H9 (cell line): ENCODE data around the gene NOS1AP. TPM values are rescaled to one million over a fixed set of nuclear protein-coding genes. Genes with fewer than 3 reads are reported as not detected.

Experiments
- DNase-seq: peaks from one replicate; pipeline ENCODE4 v3.0.0-alpha.2; 2017
- H2AFZ ChIP-seq: one replicate; pipeline ENCODE4 v1.6.1; 2013; ENCODE audit warnings: mild to moderate bottlenecking, low read length, control low read depth, moderate library complexity
- H2AK5ac ChIP-seq: 2 replicates; pipeline ENCODE4 v1.6.1; 2013; ENCODE audit warnings: low read length, control low read depth, mixed read lengths; ENCODE audit not compliant: insufficient read length
- H2BK120ac ChIP-seq: one replicate; pipeline ENCODE4 v1.6.1; 2013; ENCODE audit warnings: low read depth, mild to moderate bottlenecking, low read length, control low read depth, inconsistent platforms; ENCODE audit not compliant: poor library complexity, severe bottlenecking
- H2BK12ac ChIP-seq: 2 replicates; pipeline ENCODE4 v1.6.1; 2013; ENCODE audit warnings: low read length, control low read depth, mixed read lengths, low read depth; ENCODE audit not compliant: insufficient read length
- H2BK15ac ChIP-seq: 2 replicates; pipeline ENCODE4 v1.6.1; 2013; ENCODE audit warnings: low read depth, low read length, control low read depth
- H2BK20ac ChIP-seq: one replicate; pipeline ENCODE4 v1.6.1; 2013; ENCODE audit warnings: low read depth, mild to moderate bottlenecking, low read length, control low read depth, inconsistent platforms; ENCODE audit not compliant: poor library complexity, severe bottlenecking
- H2BK5ac ChIP-seq: 2 replicates; pipeline ENCODE4 v1.6.1; 2013; ENCODE audit warnings: low read length, control low read depth, mixed read lengths; ENCODE audit not compliant: insufficient read length
- H3K14ac ChIP-seq: 2 replicates; pipeline ENCODE4 v1.6.1; 2013; ENCODE audit warnings: low read length, control low read depth; ENCODE audit not compliant: insufficient read depth
- H3K18ac ChIP-seq: 2 replicates; pipeline ENCODE4 v1.6.1; 2013; ENCODE audit warnings: low read depth, mild to moderate bottlenecking, mixed read lengths, low read length, control low read depth; ENCODE audit not compliant: insufficient read length
- H3K23ac ChIP-seq: 2 replicates; pipeline ENCODE4 v1.6.1; 2013; ENCODE audit warnings: low read length, control low read depth, mixed read lengths, low read depth; ENCODE audit not compliant: insufficient read length
- H3K23me2 ChIP-seq: 2 replicates; pipeline ENCODE4 v1.6.1; 2013; ENCODE audit warnings: low read depth, mild to moderate bottlenecking, mixed read lengths, low read length, control low read depth; ENCODE audit not compliant: insufficient read length, poor library complexity, severe bottlenecking
- H3K27ac ChIP-seq: 2 replicates; pipeline ENCODE4 v1.5.1; 2013; ENCODE audit warnings: low read length, control low read depth, mixed read lengths, low read depth; ENCODE audit not compliant: insufficient read length
- H3K27me3 ChIP-seq: 2 replicates; pipeline ENCODE4 v1.6.1; 2013; ENCODE audit warnings: low read length, control low read depth, inconsistent platforms; ENCODE audit not compliant: insufficient read depth
- H3K4ac ChIP-seq: 2 replicates; pipeline ENCODE4 v1.6.1; 2013; ENCODE audit warnings: low read depth, mild to moderate bottlenecking, control low read depth, inconsistent platforms, low read length, moderate library complexity
- H3K4me1 ChIP-seq: 2 replicates; pipeline ENCODE4 v1.6.1; 2013; ENCODE audit warnings: low read length, control low read depth, inconsistent platforms; ENCODE audit not compliant: insufficient read depth
- H3K4me2 ChIP-seq: 2 replicates; pipeline ENCODE4 v1.6.1; 2013; ENCODE audit warnings: low read length, control low read depth, mixed read lengths; ENCODE audit not compliant: insufficient read length, insufficient read depth
- H3K56ac ChIP-seq: 2 replicates; pipeline ENCODE4 v1.6.1; 2013; ENCODE audit warnings: low read depth, mild to moderate bottlenecking, mixed read lengths, low read length, control low read depth; ENCODE audit not compliant: insufficient read length
- H3K79me1 ChIP-seq: 2 replicates; pipeline ENCODE4 v1.6.1; 2013; ENCODE audit warnings: low read depth, mild to moderate bottlenecking, moderate library complexity, low read length, control low read depth, inconsistent platforms; ENCODE audit not compliant: insufficient read depth, poor library complexity, severe bottlenecking
- H3K79me2 ChIP-seq: 2 replicates; pipeline ENCODE4 v1.6.1; 2013; ENCODE audit warnings: low read length, control low read depth, inconsistent platforms; ENCODE audit not compliant: insufficient read depth
- H3K9ac ChIP-seq: 2 replicates; pipeline ENCODE4 v1.6.1; 2013; ENCODE audit warnings: low read length, control low read depth, mixed read lengths; ENCODE audit not compliant: insufficient read length; ENCODE audit errors: extremely low read depth
- H3K9me3 ChIP-seq: one replicate; pipeline ENCODE4 v1.6.1; 2013; ENCODE audit warnings: low read depth, low read length, inconsistent platforms; ENCODE audit not compliant: control insufficient read depth
- H3T11ph ChIP-seq: one replicate; pipeline ENCODE4 v1.6.1; 2013; ENCODE audit warnings: mild to moderate bottlenecking, low read length, control low read depth, inconsistent platforms
- H4K20me1 ChIP-seq: one replicate; pipeline ENCODE4 v1.6.1; 2013; ENCODE audit not compliant: control insufficient read depth, insufficient read length, insufficient read depth
- H4K5ac ChIP-seq: 2 replicates; pipeline ENCODE4 v1.6.1; 2013; ENCODE audit warnings: low read depth, mild to moderate bottlenecking, mixed read lengths, low read length, control low read depth; ENCODE audit not compliant: insufficient read length
- H4K8ac ChIP-seq: replicated peaks from 2 replicates; pipeline ENCODE4 v1.6.1; 2013; ENCODE audit warnings: low read length, control low read depth, mixed read lengths, low read depth; ENCODE audit not compliant: insufficient read length
- H4K91ac ChIP-seq: 2 replicates; pipeline ENCODE4 v1.6.1; 2013; ENCODE audit warnings: low read depth, mild to moderate bottlenecking, moderate library complexity, mixed read lengths, low read length, control low read depth; ENCODE audit not compliant: insufficient read length
- H3K27ac Mint-ChIP-seq, 3 experiments: 2 replicates in 2 of 3; 3 replicates in 1 of 3; pipeline ENCODE4 v1.8.0; 2020 to 2021; ENCODE audit warnings: mixed read lengths in 3 of 3, mild to moderate bottlenecking in 1 of 3, moderate library complexity in 1 of 3
- H3K27me3 Mint-ChIP-seq: 2 replicates; pipeline ENCODE4 v1.8.0; 2021; ENCODE audit warnings: low read depth, mild to moderate bottlenecking, moderate library complexity, mixed read lengths
- H3K36me3 Mint-ChIP-seq, 3 experiments: 2 replicates in 2 of 3; 3 replicates in 1 of 3; pipeline ENCODE4 v1.8.0; 2020 to 2021; ENCODE audit warnings: low read depth in 3 of 3, mixed read lengths in 3 of 3; ENCODE audit not compliant: insufficient read depth in 1 of 3
- H3K4me1 Mint-ChIP-seq, 2 experiments: 2 replicates each; pipeline ENCODE4 v1.8.0; 2020; ENCODE audit warnings: mixed read lengths in 2 of 2
- H3K4me3 Mint-ChIP-seq, 2 experiments: 2 replicates in 1 of 2; 3 replicates in 1 of 2; pipeline ENCODE4 v1.8.0; 2020 to 2021; ENCODE audit warnings: mild to moderate bottlenecking in 2 of 2, mixed read lengths in 2 of 2, moderate library complexity in 1 of 2
- H3K9me3 Mint-ChIP-seq, 2 experiments: 2 replicates in 1 of 2; 3 replicates in 1 of 2; pipeline ENCODE4 v1.8.0; 2020; ENCODE audit warnings: mild to moderate bottlenecking in 2 of 2, mixed read lengths in 2 of 2, moderate library complexity in 1 of 2
- WGBS: extraction: QIAGEN DNeasy Blood & Tissue Kit; methylation state at CpG from one replicate; pipeline ENCODE4 v1.1.7; 2013; ENCODE audit warnings: missing lambda C conversion rate, low lambda C conversion rate, mixed read lengths; ENCODE audit not compliant: insufficient read length; ENCODE audit errors: extremely low coverage; 5-methylcytosine and 5-hydroxymethylcytosine counted together
- total RNA-seq: library from RNA; stranded (reverse); gene quantifications from 2 replicates; pipeline ENCODE4 v1.2.1, GENCODE V29; 2021
- TF ChIP-seq, protein P1 (sequence below): fragments of 200-600 bp; sonication (generic); conservative IDR thresholded peaks from 3 replicates; pipeline ENCODE4 v1.8.0; 2021; ENCODE audit warnings: antibody characterized with exemption, mild to moderate bottlenecking

The NOS1AP gene
- total RNA-seq, 1 experiment from 2014 or later = 8.4 TPM

DNA sequence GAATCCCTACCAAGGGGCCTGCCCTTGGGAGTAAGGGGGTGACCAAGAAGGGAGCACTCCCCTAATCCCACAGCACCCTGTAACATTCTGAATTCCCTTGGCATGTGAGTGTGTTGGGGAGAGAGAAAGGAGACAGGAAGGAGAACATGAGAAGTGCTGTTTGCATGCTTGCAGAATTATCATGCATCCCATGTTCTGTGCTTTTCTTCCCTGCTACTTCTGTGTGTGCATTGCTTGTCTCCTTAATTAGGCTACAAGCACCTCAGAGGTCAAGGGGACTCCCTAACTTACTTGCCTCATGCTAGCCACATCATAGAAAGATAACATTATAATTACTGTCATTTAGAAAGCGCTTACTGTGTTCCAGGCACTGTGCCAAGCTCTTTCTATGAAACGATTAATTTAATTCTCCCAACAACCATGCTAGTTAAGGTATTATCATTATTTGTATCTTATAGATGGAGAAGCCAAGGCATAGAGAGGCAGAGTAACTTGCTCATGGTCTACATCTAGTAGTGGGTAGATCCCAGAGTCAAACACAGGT, 11.1 kb downstream of the NOS1AP start:
- no CpG with 5 or more reads among the region's 2 CpGs for WGBS
- Histone ChIP-seq H3K9me3 (no peaks in the 10 kb centered on the region), H2AFZ (no peak overlapping the region), H2BK120ac (no peak overlapping the region), H3K4me2 (no peak overlapping the region), H3K18ac (no peak overlapping the region), H4K20me1 (no peaks in the 10 kb centered on the region), H3K27ac (no peak overlapping the region), H2BK5ac (no peak overlapping the region), H4K5ac (no peak overlapping the region), H3K79me2 (peaks cover 6% of the 10 kb centered on the region; the same call in 1 of the 2 replicates), H2AK5ac (no peak overlapping the region), H3K4me1 (peaks cover 4% of the 10 kb centered on the region; the same call in 1 of the 2 replicates), H3K79me1 (peaks cover 4% of the 10 kb centered on the region), H2BK20ac (no peak overlapping the region), H4K91ac (no peak overlapping the region), H3K56ac (no peak overlapping the region), H3K27me3 (no peaks in the 10 kb centered on the region), H3K4ac (no peak overlapping the region), H3K14ac (no peak overlapping the region), H2BK12ac (no peak overlapping the region), H2BK15ac (no peak overlapping the region), H3K9ac (no peak overlapping the region), H3T11ph (no peak overlapping the region), H3K23me2 (no peaks in the 10 kb centered on the region), H3K23ac (no peak overlapping the region), H4K8ac (no peak overlapping the region)
- H3K36me3 Mint-ChIP-seq = peaks cover 0 to 10% (median 8%) of the 10 kb centered on the region in 3 experiments
- peaks cover 27 to 29% of the 10 kb centered on the region in 2 experiments for H3K4me1 Mint-ChIP-seq
- no peaks in the 10 kb centered on the region; the same call in 1 of the 2 replicates for H3K27me3 Mint-ChIP-seq
- no peak for DNase-seq
- TF ChIP-seq, protein P1, sequence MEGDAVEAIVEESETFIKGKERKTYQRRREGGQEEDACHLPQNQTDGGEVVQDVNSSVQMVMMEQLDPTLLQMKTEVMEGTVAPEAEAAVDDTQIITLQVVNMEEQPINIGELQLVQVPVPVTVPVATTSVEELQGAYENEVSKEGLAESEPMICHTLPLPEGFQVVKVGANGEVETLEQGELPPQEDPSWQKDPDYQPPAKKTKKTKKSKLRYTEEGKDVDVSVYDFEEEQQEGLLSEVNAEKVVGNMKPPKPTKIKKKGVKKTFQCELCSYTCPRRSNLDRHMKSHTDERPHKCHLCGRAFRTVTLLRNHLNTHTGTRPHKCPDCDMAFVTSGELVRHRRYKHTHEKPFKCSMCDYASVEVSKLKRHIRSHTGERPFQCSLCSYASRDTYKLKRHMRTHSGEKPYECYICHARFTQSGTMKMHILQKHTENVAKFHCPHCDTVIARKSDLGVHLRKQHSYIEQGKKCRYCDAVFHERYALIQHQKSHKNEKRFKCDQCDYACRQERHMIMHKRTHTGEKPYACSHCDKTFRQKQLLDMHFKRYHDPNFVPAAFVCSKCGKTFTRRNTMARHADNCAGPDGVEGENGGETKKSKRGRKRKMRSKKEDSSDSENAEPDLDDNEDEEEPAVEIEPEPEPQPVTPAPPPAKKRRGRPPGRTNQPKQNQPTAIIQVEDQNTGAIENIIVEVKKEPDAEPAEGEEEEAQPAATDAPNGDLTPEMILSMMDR = no peak
- no peak overlapping the region for H3K4me3 Mint-ChIP-seq
- 0 out of 7 replicates have a peak overlapping the region, but pooled peaks of 1 of the 3 experiments have one; percentile 39 for H3K27ac Mint-ChIP-seq
- H3K9me3 Mint-ChIP-seq = peaks cover 0 to 2% of the 10 kb centered on the region in 2 experiments; a peak in 1 of 5 replicates
